H1 (cell line): Measurements from ENCODE around the gene APP. TPM values are rescaled to one million over a fixed set of nuclear protein-coding genes. Genes with fewer than 3 reads are reported as not detected.

Experiments
- CTCF ChIA-PET: fragments of 300-600 bp; sonication (Branson Sonifier 250); formaldehyde crosslinking; loops from one replicate; lab custom pipeline; 2021; ENCODE audit not compliant: partially characterized antibody; lab: Charles Lee
- POLR2A ChIA-PET: fragments of 300-600 bp; sonication (Branson Sonifier 250); formaldehyde crosslinking; loops from one replicate; lab custom pipeline; 2021; ENCODE audit warnings: inconsistent platforms; ENCODE audit not compliant: partially characterized antibody; lab: Charles Lee
- DNase-seq, 2 experiments: peaks; one replicate each; pipeline versions ENCODE4 v3.0.0 to v3.0.0-alpha.2; 2010 to 2022; ENCODE audit warnings: low spot score in 2 of 2, low read depth in 1 of 2, mixed read lengths in 1 of 2
- FAIRE-seq: peaks from 2 replicates; lab custom pipeline; 2011; peaks lifted over from hg19 to GRCh38; lab: Jason Lieb, UNC
- H2AFZ ChIP-seq: 2 replicates; pipeline ENCODE4 v1.8.1; 2012; ENCODE audit warnings: low read length, inconsistent platforms
- H2AK5ac ChIP-seq: 2 replicates; pipeline ENCODE4 v1.6.1; 2013; ENCODE audit warnings: low read depth, low read length
- H2BK120ac ChIP-seq: replicated peaks from 2 replicates; pipeline ENCODE3; 2013; ENCODE audit warnings: low read depth, low read length, inconsistent platforms
- H2BK12ac ChIP-seq: 2 replicates; pipeline ENCODE4 v1.6.1; 2013; ENCODE audit warnings: low read depth, low read length
- H2BK15ac ChIP-seq: 2 replicates; pipeline ENCODE4 v1.6.1; 2013; ENCODE audit warnings: low read length
- H2BK20ac ChIP-seq: 2 replicates; pipeline ENCODE4 v1.6.1; 2013; ENCODE audit warnings: low read length
- H2BK5ac ChIP-seq: 2 replicates; pipeline ENCODE4 v1.6.1; 2013; ENCODE audit warnings: low read depth, low read length
- H3K14ac ChIP-seq: 2 replicates; pipeline ENCODE4 v1.6.1; 2013; ENCODE audit warnings: inconsistent platforms; ENCODE audit not compliant: insufficient read length
- H3K18ac ChIP-seq: 2 replicates; pipeline ENCODE4 v1.6.1; 2013; ENCODE audit warnings: low read length; ENCODE audit errors: extremely low read depth
- H3K23ac ChIP-seq: 2 replicates; pipeline ENCODE4 v1.6.1; 2013; ENCODE audit warnings: inconsistent platforms; ENCODE audit not compliant: insufficient read length
- H3K23me2 ChIP-seq: 2 replicates; pipeline ENCODE4 v1.6.1; 2013; ENCODE audit warnings: low read depth, low read length
- H3K27ac ChIP-seq: 2 replicates; pipeline ENCODE4 v1.6.1; 2011; ENCODE audit warnings: low read depth, low read length, inconsistent platforms
- H3K27me3 ChIP-seq, 4 experiments: replicated peaks in 1 of 4; 1 replicate in 1 of 4; 2 replicates in 3 of 4; pipeline versions ENCODE4 v1.6.1 to v1.8.1; 2011 to 2013; ENCODE audit warnings: low read length in 3 of 4, mild to moderate bottlenecking in 3 of 4, inconsistent platforms in 2 of 4, mixed read lengths in 2 of 4, moderate library complexity in 1 of 4; ENCODE audit not compliant: control insufficient read depth in 3 of 4, insufficient read depth in 3 of 4; ENCODE audit errors: extremely low read depth in 1 of 4
- H3K36me3 ChIP-seq, 4 experiments: 2 replicates each; pipeline versions ENCODE4 v1.6.1 to v1.8.1; 2011 to 2013; ENCODE audit warnings: mild to moderate bottlenecking in 4 of 4, low read length in 3 of 4, moderate library complexity in 2 of 4, control low read depth in 1 of 4, inconsistent platforms in 1 of 4; ENCODE audit not compliant: insufficient read depth in 4 of 4, control insufficient read depth in 2 of 4
- H3K4ac ChIP-seq: replicated peaks from 2 replicates; pipeline ENCODE3; 2013; ENCODE audit warnings: low read length, low read depth, mixed read lengths, inconsistent platforms; ENCODE audit not compliant: insufficient read length
- H3K4me1 ChIP-seq, 4 experiments: replicated peaks in 1 of 4; 1 replicate in 1 of 4; 2 replicates in 3 of 4; pipeline versions ENCODE4 v1.6.1 to v1.8.1; 2011 to 2013; ENCODE audit warnings: low read length in 3 of 4, inconsistent platforms in 2 of 4, mixed read lengths in 1 of 4; ENCODE audit not compliant: insufficient read depth in 4 of 4, control insufficient read depth in 3 of 4
- H3K4me2 ChIP-seq, 2 experiments: 2 replicates each; pipeline versions ENCODE4 v1.6.1 to v1.8.1; 2011 to 2013; ENCODE audit warnings: low read depth in 2 of 2, low read length in 2 of 2, control low read depth in 1 of 2, inconsistent platforms in 1 of 2, mild to moderate bottlenecking in 1 of 2; ENCODE audit not compliant: insufficient read depth in 1 of 2
- H3K4me3 ChIP-seq, 4 experiments: fragments of 200-600, 300-600 bp in 1 of 4; sonication (generic), shearing (Covaris generic), sonication (Bioruptor Twin) in 1 of 4; 2 replicates each; pipeline versions ENCODE4 v1.5.1 to v1.8.1; 2011 to 2016; ENCODE audit warnings: low read length in 4 of 4, low read depth in 3 of 4, control low read depth in 2 of 4, inconsistent platforms in 2 of 4, mild to moderate bottlenecking in 2 of 4, mixed read lengths in 1 of 4, moderate library complexity in 1 of 4; ENCODE audit not compliant: insufficient read depth in 2 of 4; ENCODE audit errors: extremely low read depth in 1 of 4
- H3K56ac ChIP-seq: replicated peaks from 2 replicates; pipeline ENCODE3; 2013; ENCODE audit warnings: low read depth, mild to moderate bottlenecking, mixed read lengths, low read length, inconsistent platforms; ENCODE audit not compliant: insufficient read length
- H3K79me1 ChIP-seq: 2 replicates; pipeline ENCODE4 v1.6.1; 2013; ENCODE audit warnings: low read depth, low read length, control low read depth
- H3K79me2 ChIP-seq, 2 experiments: 2 replicates each; pipeline versions ENCODE4 v1.6.1 to v1.8.1; 2012 to 2013; ENCODE audit warnings: low read length in 2 of 2, mild to moderate bottlenecking in 2 of 2, inconsistent platforms in 1 of 2; ENCODE audit not compliant: insufficient read depth in 2 of 2, control insufficient read depth in 1 of 2
- H3K9ac ChIP-seq, 4 experiments: replicated peaks in 1 of 4; 1 replicate in 1 of 4; 2 replicates in 3 of 4; pipeline versions ENCODE4 v1.6.1 to v1.8.1; 2011 to 2013; ENCODE audit warnings: low read depth in 3 of 4, low read length in 3 of 4, control low read depth in 2 of 4, mild to moderate bottlenecking in 2 of 4, moderate library complexity in 2 of 4, inconsistent platforms in 1 of 4; ENCODE audit errors: extremely low read depth in 1 of 4
- H3K9me3 ChIP-seq, 2 experiments: 2 replicates each; pipeline versions ENCODE4 v1.6.1 to v1.8.1; 2012 to 2013; ENCODE audit warnings: mild to moderate bottlenecking in 2 of 2, moderate library complexity in 2 of 2, control low read depth in 1 of 2, inconsistent platforms in 1 of 2, low read depth in 1 of 2, low read length in 1 of 2, mixed read lengths in 1 of 2; ENCODE audit not compliant: insufficient read depth in 2 of 2
- H4K20me1 ChIP-seq, 2 experiments: replicated peaks in 1 of 2; 2 replicates each; pipeline versions ENCODE3 to v1.8.1; 2011 to 2013; ENCODE audit warnings: inconsistent platforms in 2 of 2, low read length in 2 of 2, mild to moderate bottlenecking in 1 of 2; ENCODE audit not compliant: insufficient read depth in 2 of 2, control insufficient read depth in 1 of 2
- H4K5ac ChIP-seq: 2 replicates; pipeline ENCODE4 v1.6.1; 2013; ENCODE audit warnings: low read length, low read depth, mixed read lengths, inconsistent platforms; ENCODE audit not compliant: insufficient read length
- H4K8ac ChIP-seq: 2 replicates; pipeline ENCODE4 v1.8.0; 2013; ENCODE audit warnings: mild to moderate bottlenecking, moderate library complexity, low read length, inconsistent platforms; ENCODE audit not compliant: insufficient read depth; ENCODE audit errors: extremely low read depth
- H4K91ac ChIP-seq: replicated peaks from 2 replicates; pipeline ENCODE3; 2013; ENCODE audit warnings: low read length, mixed read lengths, inconsistent platforms; ENCODE audit not compliant: insufficient read length
- HDAC6 ChIP-seq: IDR thresholded peaks from one replicate; pipeline ENCODE4 v1.7.1; 2012; ENCODE audit warnings: low read depth, mild to moderate bottlenecking, inconsistent platforms, low read length, moderate library complexity
- TBP ChIP-seq: IDR thresholded peaks from 2 replicates; pipeline ENCODE4 v1.6.1; 2011; ENCODE audit warnings: low read depth, low read length, improper control_type of control experiment
- WGBS, 2 experiments: shearing (Covaris generic) in 1 of 2; methylation state at CpG; one replicate each; pipeline versions ENCODE4 v1.1.6 to v1.1.7; 2013 to 2015; ENCODE audit warnings: low lambda C conversion rate in 2 of 2, mixed read lengths in 2 of 2, inconsistent platforms in 1 of 2, low coverage in 1 of 2, missing lambda C conversion rate in 1 of 2; ENCODE audit not compliant: insufficient replicate concordance in 2 of 2, insufficient coverage in 1 of 2, insufficient read length in 1 of 2; ENCODE audit errors: extremely low coverage in 1 of 2, missing lambda C conversion rate in 1 of 2; 5-methylcytosine and 5-hydroxymethylcytosine counted together
- polyA plus RNA-seq, 7 experiments: library from polyadenylated mRNA; depleted of rRNA in 3 of 7; stranded (reverse) in 5 of 7; unstranded in 2 of 7; fragments of >200 nt in 5 of 7; fragments of 200-250 nt in 2 of 7; gene quantifications; 1 replicate in 5 of 7; 2 replicates in 1 of 7; 4 replicates in 1 of 7; pipeline versions ENCODE4 v1.2.1 to v1.2.3, GENCODE V29; 2011 to 2013; ENCODE audit warnings: missing spikeins in 2 of 7, mixed read lengths in 2 of 7
- total RNA-seq: library from RNA; stranded (reverse); fragmentation: NEBNext Ultra II Directional; extraction: Animal tissue kit (Norgen Biotek cat#: 25700); gene quantifications from 2 replicates; pipeline ENCODE4 v1.2.1, GENCODE V29; 2021

Gene APP
- total and polyA plus RNA-seq, 2 of the 8 experiments (the other 6 are each of a cell fraction or from before 2014, with no cell fraction given) = 375 to 551 TPM

DNA sequence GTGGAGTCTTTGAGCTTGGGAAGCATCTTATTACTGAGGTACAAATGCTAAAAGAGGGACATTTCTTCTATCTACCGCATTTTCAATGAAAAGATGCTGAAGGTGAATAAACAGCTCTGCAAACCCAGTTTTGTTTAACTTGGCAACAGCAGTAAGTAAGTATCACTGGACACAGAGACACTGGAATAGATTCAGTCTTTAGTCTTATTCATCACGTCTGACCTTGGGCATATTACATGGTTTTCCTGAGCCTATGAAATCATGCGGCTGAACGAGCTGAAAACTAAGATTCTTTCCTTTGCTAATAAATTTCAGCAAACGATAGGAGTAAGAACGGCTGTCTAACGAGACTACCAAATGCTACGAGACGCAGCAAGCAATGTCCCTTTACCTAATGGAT, 228.4 kb downstream of the APP start:
- TF ChIP-seq HDAC6 (no peak), TBP (no peak)
- Histone ChIP-seq H3K14ac (no peak overlapping the region), H3K27ac (no peak overlapping the region), H4K91ac (no peak overlapping the region), H3K4me3 (no peak overlapping the region), H4K5ac (no peak overlapping the region), H3K36me3 (peaks cover 0 to 14% (median 5%) of the 10 kb centered on the region in 4 experiments; a peak in 3 of 8 replicates), H3K4me2 (no peak overlapping the region), H3K79me2 (peaks cover 0 to 16% of the 10 kb centered on the region in 2 experiments; a peak in 1 of 4 replicates), H3K18ac (no peak overlapping the region), H3K27me3 (no peaks in the 10 kb centered on the region), H2BK20ac (no peak overlapping the region), H3K4ac (no peak overlapping the region), H3K56ac (no peak overlapping the region), H4K20me1 (peaks cover 1 to 4% of the 10 kb centered on the region in 2 experiments), H3K23ac (no peak overlapping the region), H2BK12ac (no peak overlapping the region), H3K79me1 (no peaks in the 10 kb centered on the region), H2BK5ac (no peak overlapping the region), H2BK120ac (no peak overlapping the region), H2AFZ (no peak overlapping the region), H4K8ac (no peak overlapping the region), H2AK5ac (no peak overlapping the region), H3K9ac (no peak overlapping the region), H3K23me2 (no peaks in the 10 kb centered on the region), H3K9me3 (no peaks in the 10 kb centered on the region), H2BK15ac (no peak overlapping the region), H3K4me1 (no peaks in the 10 kb centered on the region)
- ChIA-PET POLR2A (no interaction called here), CTCF (interaction anchor here (1.6 kb wide), 1 partner anchor 47 kb away, joined by 4 read pairs; no protein-coding TSS in a partner anchor)
- 94% methylated on average over 9 of the region's 9 CpGs; no CpG with 5 or more reads in 1 of the 2 experiments for WGBS, 2 experiments
- FAIRE-seq = no peak
- DNase-seq = no peak
